SKM-1 (cell line): ENCODE measurements around the gene GDPGP1.

Experiments
- DNase-seq: peaks from one replicate; lab custom pipeline; 2025; ENCODE audit not compliant: unreplicated experiment; lab: John Stamatoyannopoulos, UW

The GDPGP1 gene

DNA sequence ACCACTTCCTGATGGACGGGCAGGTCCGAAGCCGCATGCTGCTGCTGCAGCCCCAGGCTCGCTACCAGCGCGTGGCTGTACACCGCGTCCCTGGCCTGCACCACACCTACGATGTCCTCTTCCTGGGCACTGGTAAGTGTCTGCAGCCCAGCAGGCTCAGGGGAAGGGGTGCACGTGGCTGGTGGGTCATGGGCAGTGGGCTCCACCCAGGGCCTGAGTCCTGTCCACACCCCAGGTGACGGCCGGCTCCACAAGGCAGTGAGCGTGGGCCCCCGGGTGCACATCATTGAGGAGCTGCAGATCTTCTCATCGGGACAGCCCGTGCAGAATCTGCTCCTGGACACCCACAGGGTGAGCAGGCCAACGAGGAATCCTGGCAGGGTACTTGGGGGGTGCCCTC is 9.0 kb upstream of the GDPGP1 start:
- no peak for DNase-seq

DNA sequence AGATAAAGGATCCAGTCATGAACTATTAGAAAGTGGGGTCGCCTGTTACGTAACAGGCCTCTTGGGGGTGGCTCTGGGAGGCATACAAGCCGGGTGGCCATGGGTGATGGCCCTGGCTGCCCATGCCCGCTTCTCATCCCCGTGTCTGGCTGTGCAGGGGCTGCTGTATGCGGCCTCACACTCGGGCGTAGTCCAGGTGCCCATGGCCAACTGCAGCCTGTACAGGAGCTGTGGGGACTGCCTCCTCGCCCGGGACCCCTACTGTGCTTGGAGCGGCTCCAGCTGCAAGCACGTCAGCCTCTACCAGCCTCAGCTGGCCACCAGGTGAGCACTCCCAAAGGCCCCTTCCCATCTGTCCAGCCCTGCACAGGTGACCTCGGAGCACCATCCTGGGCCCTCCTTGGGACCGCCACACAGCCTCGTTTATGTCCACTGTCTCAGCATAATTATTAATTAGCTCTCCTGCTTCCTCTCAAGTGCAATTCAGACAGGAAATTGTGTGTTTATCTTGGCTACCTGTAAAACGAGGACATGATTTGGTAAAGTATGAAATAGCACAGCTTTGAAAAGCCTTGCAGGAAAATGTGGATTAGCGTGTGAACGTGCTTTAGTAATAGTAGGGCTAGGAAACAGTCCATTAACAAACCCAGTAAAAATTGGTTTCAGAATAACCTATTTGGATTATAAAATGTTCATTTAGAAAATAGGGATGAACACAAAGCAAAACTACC is 8.3 kb upstream of the GDPGP1 start:
- no peak for DNase-seq

DNA sequence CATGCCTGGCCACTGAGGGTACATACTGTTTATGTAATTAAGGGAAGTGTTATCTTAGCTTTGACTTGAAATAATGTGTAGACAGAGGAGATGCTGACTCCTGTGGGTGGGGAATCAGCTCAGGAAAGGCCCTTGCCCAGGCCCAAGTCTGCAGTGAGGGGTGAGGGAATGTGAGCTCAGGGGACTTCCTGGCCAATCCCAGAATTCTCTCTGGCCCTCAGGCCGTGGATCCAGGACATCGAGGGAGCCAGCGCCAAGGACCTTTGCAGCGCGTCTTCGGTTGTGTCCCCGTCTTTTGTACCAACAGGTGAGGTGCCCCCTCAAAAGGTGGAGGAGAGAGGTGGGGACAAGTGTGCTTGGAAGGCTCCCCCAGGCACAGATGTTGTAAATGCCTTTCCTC is 6.7 kb upstream of the GDPGP1 start:
- no peak for DNase-seq

DNA sequence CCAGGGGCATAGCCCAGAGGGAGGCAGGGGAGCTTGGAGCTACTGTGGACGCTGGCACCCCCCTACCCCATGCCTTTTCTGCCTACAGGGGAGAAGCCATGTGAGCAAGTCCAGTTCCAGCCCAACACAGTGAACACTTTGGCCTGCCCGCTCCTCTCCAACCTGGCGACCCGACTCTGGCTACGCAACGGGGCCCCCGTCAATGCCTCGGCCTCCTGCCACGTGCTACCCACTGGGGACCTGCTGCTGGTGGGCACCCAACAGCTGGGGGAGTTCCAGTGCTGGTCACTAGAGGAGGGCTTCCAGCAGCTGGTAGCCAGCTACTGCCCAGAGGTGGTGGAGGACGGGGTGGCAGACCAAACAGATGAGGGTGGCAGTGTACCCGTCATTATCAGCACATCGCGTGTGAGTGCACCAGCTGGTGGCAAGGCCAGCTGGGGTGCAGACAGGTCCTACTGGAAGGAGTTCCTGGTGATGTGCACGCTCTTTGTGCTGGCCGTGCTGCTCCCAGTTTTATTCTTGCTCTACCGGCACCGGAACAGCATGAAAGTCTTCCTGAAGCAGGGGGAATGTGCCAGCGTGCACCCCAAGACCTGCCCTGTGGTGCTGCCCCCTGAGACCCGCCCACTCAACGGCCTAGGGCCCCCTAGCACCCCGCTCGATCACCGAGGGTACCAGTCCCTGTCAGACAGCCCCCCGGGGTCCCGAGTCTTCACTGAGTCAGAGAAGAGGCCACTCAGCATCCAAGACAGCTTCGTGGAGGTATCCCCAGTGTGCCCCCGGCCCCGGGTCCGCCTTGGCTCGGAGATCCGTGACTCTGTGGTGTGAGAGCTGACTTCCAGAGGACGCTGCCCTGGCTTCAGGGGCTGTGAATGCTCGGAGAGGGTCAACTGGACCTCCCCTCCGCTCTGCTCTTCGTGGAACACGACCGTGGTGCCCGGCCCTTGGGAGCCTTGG is 5.9 kb upstream of the GDPGP1 start:
- no peak for DNase-seq

DNA sequence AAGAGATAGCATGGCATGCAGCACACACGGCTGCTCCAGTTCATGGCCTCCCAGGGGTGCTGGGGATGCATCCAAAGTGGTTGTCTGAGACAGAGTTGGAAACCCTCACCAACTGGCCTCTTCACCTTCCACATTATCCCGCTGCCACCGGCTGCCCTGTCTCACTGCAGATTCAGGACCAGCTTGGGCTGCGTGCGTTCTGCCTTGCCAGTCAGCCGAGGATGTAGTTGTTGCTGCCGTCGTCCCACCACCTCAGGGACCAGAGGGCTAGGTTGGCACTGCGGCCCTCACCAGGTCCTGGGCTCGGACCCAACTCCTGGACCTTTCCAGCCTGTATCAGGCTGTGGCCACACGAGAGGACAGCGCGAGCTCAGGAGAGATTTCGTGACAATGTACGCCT is 5.0 kb upstream of the GDPGP1 start:
- no peak for DNase-seq

DNA sequence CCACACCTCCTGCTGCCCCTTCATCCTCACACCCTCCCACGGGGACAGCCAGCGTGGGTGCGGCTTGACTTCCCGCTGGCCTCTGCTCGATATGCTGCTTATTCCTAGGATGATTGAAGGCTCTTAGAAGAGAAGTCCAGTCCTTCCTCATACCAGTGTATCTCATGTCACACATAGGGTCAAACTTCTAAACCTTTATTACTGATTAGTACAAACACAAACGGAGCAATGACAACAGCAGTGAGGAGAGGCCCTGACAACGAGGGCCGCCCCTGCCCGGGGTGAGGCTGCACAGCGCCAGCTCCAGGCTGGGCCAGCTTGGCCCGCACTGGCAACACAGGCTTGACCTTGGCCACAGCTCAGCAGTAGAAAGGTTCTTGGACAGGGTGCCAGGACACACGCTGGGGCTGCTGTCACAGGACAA is 3.9 kb upstream of the GDPGP1 start:
- no peak for DNase-seq

DNA sequence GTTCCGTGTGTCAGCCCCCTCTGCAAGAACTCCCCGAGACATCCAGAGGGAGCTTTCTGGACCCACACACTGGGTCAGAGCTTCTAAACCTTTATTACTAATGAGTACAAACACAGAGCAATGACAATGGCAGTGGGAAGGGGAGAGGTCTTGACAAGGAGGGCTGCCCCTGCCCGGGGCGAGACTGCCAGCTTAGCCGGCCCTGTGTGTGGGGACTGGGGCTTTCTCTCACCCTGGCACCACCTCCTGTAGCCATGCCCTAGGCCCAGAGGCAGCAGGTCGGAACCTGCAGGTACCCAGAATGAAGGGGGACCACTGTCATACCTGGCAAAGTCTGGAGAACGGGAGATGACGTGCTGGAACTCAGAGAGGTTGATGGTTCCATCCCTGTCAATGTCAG is 3.4 kb upstream of the GDPGP1 start:
- no peak for DNase-seq

DNA sequence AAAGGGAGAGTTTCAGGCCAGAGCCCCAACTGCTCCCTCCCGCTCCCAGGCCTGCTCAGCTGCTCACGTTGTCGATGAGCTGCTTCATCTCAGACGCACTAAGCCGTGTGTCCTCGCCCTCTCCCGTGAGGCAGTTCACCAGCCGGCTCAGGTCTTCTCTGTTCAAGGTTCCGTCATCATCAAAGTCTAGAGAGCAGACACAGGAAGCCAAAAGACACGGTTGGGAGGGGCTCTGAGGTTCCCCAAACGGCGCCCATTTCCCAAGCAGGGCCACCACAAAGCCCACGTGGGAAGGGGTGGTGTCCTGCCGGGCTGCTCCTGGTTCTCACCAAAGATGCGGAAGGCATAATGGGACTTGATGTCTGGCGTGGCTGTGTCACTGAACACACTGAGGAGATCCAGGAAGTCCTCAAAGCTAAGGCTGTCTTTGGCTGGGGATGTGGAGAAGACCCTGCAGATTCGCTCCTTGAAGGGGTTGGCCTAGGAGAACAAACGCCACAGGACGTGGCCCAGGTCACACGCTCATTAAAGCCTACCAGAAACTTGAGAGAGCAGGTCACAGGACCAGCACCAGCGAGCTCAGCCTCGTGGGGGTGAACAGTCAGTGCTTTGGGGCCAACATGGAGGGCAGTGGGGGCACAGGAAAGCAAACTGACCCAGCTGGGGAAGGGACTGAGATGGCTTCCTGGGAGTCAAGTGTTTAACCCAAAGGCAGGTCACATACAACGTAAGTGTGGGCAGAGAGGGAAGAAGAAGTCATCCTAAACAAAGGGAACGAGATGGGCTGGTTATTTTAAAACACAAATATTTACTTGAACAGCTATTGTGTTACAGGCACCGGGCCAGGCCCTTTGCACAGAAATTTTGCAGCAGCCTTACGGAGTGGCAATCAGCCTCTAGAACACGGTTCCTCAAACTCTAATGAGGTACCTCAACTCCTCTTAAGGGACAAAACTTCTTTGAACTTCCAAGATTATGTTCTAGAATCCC is 2.7 kb upstream of the GDPGP1 start:
- no peak for DNase-seq

DNA sequence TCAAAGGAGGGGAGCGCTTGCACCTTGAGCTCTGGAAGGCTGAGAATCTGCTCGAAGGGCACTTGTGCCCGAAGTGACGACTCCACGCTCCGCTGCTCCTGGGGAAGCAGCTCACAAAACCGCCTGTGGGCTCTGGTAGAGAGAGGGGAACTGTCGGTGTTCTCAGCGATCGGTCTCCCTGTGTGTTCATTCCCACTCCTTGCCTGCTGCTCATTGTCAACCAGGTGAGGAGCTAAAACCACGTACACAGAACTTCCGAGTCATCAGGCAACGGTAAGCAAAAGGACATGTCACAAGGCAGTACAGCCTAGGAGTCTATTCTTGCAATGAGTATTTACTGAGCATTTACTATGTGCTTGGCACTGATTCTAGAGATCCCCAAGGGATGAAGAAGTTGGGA is 1.8 kb upstream of the GDPGP1 start:
- no peak for DNase-seq

DNA sequence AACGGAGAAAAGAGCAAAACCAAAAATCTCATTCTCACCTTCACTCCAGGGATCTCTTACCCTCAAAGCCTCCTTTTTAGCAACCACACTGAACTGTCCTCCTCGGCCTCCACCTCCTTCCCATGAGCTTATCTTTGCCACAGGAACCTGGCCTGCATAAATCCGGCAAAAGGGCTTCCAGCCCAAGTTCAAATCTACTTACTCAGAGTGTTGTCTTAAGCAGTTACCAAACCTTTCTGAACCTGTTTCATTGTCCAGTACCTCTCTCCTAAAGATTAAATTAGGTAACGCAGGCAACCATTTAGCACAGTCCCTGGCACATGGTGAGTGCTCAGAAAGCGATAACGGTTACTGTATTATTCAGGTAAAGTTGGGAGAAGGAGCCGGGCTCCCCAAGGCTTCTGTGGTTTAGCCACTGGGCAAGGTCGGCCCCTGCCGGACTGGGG is 1.0 kb upstream of the GDPGP1 start:
- no peak for DNase-seq

DNA sequence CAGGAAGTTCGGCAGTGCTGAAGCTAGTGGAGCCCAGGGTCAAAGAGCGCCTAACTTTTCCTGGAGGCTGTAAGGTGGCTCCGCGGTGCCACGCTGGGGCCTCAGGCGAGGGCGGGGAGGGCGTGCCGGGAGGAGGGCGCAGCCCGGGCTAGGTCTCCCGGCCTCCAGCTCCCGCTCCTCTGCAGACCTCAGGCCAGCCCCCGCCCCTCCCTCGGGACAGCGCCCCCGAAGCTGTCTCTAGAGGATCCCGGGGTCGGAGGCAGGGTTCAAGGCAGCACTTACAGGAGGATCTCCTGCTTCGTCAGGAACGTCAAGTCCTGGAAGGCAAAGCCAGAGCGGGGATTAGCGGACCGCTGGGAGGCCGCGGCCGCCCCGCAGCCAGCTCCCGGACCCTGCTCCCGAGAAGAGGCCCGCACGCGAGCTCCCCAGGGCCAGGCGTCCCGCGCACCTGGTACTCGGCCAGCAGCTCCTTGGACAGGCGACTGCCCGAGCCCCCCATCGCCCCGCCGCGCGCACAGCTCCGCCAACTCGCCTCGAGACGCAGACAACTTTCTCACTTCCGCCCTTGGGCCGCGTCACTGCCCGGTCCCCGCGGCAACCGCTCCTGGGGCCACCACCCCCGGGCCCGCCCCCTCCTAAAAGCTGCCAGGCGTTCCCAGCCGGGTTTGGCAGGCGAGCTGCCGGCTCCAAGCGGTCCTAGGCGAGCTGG is 468 bp upstream of the GDPGP1 start, which contains the start of gene CIB1:
Gene CIB1 (minus strand): TSS at position 555 of the 709 bp plus-strand sequence. CDS start 56 bp downstream, at position 499.
- DNase-seq, result peak; percentile 97

DNA sequence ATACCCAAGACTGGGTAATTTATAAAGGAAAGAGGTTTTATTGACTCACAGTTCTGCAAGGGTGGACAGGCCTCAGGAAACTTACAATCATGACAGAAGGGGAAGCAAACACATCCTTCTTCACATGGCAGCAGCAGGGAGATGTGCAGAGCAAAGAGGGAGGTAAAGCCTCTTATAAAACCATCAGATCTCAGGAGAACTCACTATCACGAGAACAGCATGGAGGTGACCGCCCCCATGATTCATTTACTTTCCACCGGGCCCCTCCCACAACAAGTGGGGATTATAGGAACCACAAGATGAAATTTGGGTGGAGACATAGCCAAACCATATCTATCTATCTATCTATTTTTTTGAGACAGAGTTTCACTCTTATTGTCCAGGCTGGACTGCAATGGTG is 5.4 kb downstream of the GDPGP1 start:
- DNase-seq, result no peak

DNA sequence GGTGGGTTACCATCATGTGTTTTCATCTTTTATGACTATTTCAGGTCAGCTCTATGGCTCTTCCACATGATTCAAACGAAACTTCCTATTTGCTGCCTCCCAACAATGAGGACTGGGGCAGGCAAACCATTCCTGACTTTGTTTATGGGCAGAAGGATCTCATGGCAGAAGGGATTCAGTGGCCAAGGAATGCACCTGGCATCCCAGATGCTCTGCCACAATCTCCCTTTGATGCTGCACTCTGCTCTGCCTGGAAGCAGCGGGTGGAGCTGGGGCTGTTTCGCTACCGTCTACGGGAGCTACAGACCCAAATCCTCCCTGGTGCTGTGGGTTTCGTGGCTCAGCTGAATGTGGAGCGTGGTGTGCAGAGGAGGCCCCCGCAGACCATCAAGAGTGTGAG is 6.8 kb downstream of the GDPGP1 start:
- DNase-seq, result no peak

DNA sequence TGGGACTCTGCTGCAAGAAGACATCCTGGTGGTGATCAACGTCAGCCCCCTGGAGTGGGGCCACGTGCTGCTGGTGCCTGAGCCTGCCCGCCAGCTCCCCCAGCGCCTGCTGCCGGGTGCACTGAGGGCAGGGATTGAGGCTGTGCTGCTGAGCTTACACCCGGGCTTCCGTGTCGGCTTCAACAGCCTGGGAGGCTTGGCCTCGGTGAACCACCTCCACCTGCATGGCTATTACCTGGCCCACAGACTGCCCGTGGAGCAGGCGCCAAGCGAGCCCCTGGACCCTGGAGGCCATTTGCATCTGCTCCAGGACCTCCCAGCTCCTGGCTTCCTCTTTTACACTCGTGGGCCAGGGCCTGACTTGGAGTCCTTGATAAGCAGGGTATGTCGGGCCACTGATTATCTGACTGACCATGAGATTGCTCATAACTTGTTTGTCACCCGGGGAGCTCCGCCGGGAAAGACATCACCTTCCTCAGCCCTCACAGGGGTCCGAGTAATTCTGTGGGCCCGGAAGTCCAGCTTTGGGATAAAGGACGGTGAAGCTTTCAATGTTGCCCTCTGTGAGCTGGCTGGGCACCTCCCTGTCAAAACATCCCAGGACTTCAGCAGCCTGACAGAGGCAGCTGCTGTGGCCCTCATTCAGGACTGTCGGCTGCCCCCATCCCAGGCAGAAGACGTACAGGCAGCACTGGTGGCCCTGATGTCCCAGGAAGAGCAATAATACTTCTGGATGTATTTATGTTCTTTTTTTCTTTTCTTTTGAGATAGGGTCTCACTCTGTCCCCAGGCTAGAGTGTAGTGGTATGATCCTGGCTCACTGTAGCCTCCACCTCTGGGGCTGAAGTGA is 7.6 kb downstream of the GDPGP1 start:
- no peak for DNase-seq

DNA sequence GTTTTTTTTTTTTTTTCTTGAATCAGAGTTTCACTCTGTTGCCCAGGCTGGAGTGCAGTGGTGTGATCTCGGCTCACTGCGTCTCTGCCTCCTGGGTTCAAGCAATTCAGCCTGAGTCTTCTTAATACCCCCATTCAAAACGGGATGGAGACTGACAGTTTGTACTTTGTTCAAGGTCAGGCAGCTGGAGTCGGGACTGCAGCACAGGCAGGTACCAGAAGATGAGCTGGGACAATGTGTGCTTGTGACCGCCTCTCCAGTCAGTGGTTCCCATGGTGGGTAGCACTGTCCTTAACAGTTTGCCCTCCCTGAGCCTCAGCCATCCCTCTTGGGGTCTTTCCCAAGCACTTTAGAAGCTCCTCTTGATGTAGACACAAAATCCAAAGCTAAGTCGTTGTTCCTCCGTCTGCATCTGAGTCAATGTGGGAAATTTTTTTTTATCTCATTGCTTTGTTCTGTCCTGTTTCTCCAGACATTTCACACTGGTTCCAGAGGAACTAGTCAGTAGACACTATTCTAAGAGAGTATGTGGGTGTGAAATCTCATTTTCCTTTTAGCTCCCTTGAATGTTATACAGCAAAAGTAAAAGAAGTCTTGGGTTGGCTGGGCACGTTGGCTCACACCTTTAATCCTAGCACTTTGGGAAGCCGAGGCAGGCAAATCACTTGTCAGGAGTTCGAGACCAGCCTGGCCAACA is 10.1 kb downstream of the GDPGP1 start:
- no peak for DNase-seq

DNA sequence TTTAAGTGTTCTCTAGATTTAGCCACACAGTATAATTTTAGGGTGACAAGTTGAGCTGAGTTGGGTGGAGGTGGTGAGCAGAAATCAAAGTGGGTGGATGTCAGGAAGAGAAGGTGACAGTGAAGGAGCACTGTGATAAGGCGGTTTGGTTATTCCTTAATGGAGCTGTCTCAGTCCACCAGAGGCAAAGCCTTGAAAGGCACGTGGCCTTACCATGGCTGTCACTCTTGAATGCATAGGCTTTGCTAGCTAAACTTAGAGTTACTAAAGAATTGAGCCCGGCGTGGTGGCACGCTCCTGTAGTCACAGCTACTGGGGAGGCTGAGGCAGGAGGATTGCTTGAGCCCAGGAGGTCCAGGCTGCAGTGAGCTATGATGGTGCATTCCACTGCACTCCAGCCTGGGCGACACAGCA is 14.8 kb downstream of the GDPGP1 start:
- no peak for DNase-seq

DNA sequence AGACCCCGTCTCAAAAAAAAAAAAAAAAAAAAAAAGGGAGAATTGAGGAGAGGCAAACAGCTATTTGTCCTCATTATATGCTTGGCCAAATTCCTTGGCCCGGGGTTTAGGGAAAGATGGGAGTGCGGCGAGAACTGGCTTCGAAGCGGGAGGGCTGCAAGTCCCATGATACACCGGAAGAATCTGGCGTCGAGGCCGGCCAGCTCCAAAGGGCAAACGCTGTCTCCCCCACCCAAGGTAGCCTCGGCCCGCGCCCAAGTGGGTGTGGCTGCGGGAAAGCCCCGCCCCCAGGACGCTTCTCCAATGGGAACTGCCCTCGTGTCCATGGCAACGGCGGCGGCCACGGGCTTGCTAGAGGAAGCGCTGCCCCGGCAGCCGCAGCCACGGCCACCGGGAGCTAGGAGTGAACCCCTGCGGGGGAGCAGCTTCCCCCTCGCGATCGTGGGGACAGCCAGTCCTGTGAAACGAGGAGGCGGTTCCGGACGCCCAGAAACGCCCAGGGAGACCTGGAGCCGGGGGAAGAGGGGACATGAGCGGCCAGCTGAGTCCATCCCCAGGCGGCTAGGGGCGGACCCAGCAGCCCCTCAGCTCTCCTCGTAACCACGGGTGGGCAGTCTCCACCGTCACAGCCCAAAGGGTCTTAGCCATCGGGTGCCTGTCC is 15.3 kb downstream of the GDPGP1 start, which contains the start of gene TTLL13:
Gene TTLL13 (plus strand): TSS at position 354 of the 661 bp plus-strand sequence. CDS start 1,075 bp downstream, outside the sequence.
- DNase-seq, result no peak

DNA sequence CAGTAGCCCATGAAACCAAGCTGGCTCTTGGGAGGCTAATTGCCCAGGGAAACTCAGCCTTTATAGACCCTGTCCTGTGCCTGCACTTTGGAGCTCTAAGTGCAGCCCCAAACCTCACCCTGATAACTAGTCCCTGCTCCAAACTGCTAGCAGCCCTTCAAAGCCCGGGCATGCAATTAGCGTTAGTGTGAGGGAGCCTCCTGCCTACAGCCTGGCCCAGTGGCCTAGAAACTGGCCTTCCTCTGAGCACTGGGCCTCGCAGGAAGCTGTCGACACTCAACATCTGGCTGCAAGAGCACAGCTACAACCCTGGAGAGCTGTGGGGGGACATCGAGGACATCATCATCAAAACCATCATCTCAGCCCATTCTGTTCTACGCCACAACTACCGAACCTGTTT is 23.8 kb downstream of the GDPGP1 start:
- DNase-seq, result no peak
